HUES64 (cell line): ENCODE data around the gene L1CAM.

Experiments
- H3K27ac ChIP-seq: 2 replicates; pipeline ENCODE4 v1.7.0; 2013; ENCODE audit warnings: low read depth, low read length, inconsistent platforms
- H3K27me3 ChIP-seq: 2 replicates; pipeline ENCODE4 v1.6.1; 2013; ENCODE audit warnings: mild to moderate bottlenecking, low read length; ENCODE audit not compliant: insufficient read depth
- H3K36me3 ChIP-seq: 2 replicates; pipeline ENCODE4 v1.6.1; 2013; ENCODE audit warnings: mild to moderate bottlenecking, low read length; ENCODE audit not compliant: insufficient read depth
- H3K4me1 ChIP-seq: 2 replicates; pipeline ENCODE4 v1.6.1; 2013; ENCODE audit warnings: mild to moderate bottlenecking, low read length, moderate library complexity; ENCODE audit not compliant: insufficient read depth
- H3K4me3 ChIP-seq: 2 replicates; pipeline ENCODE4 v1.5.1; 2013; ENCODE audit warnings: mild to moderate bottlenecking, low read length, moderate library complexity
- H3K9ac ChIP-seq: 2 replicates; pipeline ENCODE4 v1.6.1; 2013; ENCODE audit warnings: mild to moderate bottlenecking, low read depth, low read length
- H3K9me3 ChIP-seq: 2 replicates; pipeline ENCODE4 v1.6.1; 2013; ENCODE audit warnings: low read depth, low read length; ENCODE audit not compliant: insufficient read depth
- WGBS: fragments of 150-250, 120-280 bp; methylation state at CpG from one replicate; pipeline ENCODE4 v1.1.7; 2013; ENCODE audit warnings: missing lambda C conversion rate; 5-methylcytosine and 5-hydroxymethylcytosine counted together

The L1CAM gene

DNA sequence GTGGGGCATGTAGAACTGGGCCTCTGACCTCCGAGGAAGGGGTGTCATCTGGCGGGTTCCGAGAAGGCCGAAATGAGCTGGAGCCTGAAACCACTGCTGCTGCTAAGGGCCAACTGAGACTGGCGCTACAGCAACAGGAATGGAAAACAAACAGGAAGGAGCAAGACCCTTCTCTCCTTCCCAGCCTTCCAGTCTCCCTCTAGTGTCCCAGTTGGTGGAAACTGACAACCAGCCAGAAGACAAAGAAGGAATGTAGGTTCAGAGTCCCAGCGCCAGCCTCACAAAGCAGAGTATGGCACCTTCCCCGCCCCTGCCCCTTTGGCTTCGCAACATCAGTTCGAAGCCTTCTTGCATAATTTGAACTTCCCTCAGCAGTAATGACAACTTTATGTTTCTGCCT lies 31.3 kb downstream of the L1CAM start:
- H3K4me1 ChIP-seq, result no peaks in the 10 kb centered on the region
- H3K27me3 ChIP-seq, result peaks cover 2% of the 10 kb centered on the region; the same call in 1 of the 2 replicates
- H3K9me3 ChIP-seq, result no peaks in the 10 kb centered on the region
- WGBS, result 85% methylated on average over 9 of the region's 9 CpGs
- H3K4me3 ChIP-seq, result no peak overlapping the region
- no peaks in the 10 kb centered on the region for H3K36me3 ChIP-seq
- H3K27ac ChIP-seq, result no peak overlapping the region
- H3K9ac ChIP-seq, result no peak overlapping the region

DNA sequence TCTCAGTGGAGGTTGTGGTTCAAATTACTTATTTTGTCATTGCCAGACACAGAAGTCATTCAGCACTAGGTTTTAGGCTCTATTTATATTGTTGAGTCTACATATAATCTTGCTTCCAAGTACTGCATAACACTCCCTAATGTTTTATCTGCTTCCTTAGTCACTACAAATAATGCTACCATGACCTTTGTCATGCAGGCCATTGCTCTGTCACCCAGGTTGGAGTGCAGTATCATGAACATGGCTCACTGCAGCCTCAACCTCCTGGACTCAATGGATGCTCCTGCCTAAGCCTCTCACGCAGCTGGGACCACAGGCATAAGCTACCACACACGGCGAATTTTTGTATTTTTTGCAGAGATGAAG lies 32.1 kb downstream of the L1CAM start:
- H3K4me3 ChIP-seq, result no peak overlapping the region
- peaks cover 2% of the 10 kb centered on the region; the same call in 1 of the 2 replicates for H3K27me3 ChIP-seq
- no peaks in the 10 kb centered on the region for H3K36me3 ChIP-seq
- H3K9me3 ChIP-seq, result no peaks in the 10 kb centered on the region
- H3K4me1 ChIP-seq, result peaks cover 6% of the 10 kb centered on the region; the same call in 1 of the 2 replicates
- whole genome bisulfite sequencing, result 95% methylated on average over 3 of the region's 3 CpGs
- no peak overlapping the region for H3K27ac ChIP-seq
- no peak overlapping the region for H3K9ac ChIP-seq

DNA sequence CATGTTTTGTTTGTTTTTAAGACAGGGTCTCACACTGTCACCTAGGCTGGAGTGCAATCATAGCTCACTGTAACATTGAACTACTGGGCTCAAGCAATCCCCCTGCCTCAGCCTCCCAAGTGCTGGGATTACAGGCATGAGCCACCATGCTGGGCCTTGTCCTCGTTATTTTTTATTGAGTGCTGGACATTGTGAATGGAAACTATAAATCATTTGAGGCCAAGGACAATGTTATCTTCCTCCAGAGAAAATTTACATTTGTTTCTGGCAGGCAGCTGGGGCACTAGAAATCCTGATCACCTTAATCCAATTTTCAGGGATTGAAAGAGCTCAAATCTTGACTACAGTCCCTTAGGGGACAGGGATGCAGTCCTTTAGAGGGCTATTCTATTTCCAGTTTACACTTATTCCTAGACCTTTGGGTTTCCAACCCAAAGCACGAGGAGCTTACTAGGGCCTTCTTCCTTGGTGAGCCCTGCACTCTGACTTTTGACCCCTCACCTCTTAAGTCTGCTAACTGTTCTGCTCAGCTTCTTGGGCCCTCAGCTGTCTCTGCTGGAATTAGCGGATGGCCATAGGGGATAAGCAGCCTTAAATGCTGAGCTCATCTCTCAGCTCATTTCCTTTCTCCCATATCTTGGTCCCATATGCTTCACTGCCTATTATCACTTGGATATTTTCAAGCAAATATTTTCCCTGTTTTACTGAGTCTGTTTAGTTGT lies 32.6 kb downstream of the L1CAM start:
- Histone ChIP-seq H3K27me3 (peaks cover 2% of the 10 kb centered on the region; the same call in 1 of the 2 replicates), H3K4me3 (no peak overlapping the region), H3K36me3 (no peaks in the 10 kb centered on the region), H3K9me3 (no peaks in the 10 kb centered on the region), H3K4me1 (peaks cover 6% of the 10 kb centered on the region; the same call in 1 of the 2 replicates), H3K9ac (no peak overlapping the region), H3K27ac (no peak overlapping the region)
- 93% methylated on average over 3 of the region's 3 CpGs for WGBS

DNA sequence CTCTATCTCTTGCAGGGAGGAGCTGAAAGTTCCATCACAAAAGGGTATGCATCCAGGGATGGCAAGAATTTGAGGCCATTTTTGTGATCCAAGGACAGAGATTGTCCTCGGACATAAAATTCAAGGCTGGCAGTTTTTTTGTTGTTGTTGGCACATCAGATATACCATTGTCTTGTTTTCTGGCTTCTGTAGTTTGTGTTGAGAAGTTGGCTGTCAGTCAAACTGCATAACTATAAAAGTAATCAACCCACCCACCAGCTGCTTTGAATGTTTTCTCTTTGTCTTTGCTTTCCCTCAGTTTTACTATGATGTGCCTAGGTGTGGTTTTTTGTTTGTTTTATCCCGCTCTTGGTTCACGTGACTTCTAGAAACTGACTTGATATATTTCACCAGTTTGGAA lies 34.0 kb downstream of the L1CAM start:
- 91% methylated on average over 3 of the region's 3 CpGs for WGBS
- Histone ChIP-seq H3K4me1 (peaks cover 12% of the 10 kb centered on the region), H3K9me3 (no peaks in the 10 kb centered on the region), H3K27me3 (peaks cover 2% of the 10 kb centered on the region; the same call in 1 of the 2 replicates), H3K27ac (no peak overlapping the region), H3K4me3 (no peak overlapping the region), H3K36me3 (no peaks in the 10 kb centered on the region), H3K9ac (no peak overlapping the region)

DNA sequence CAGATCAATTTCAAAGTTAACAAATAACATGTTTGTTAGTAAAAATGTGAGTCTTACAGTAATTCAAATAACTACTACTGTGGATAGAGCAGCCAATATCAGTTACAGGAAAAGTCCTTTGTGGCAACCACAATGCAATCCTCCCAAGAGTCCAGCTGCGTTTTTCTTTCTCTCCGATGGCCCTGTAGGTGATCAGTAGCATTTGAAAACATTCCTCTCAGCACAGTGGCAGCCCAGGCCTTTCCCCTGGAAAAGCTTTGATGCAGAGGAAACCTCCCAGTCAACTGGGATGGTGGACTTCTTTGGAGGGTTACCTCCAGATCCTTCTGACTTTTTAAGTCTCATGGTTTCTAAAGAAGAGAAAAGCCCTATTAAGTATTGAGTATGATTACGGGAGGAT lies 37.6 kb downstream of the L1CAM start:
- no peak overlapping the region for H3K4me3 ChIP-seq
- H3K9ac ChIP-seq, result no peak overlapping the region
- H3K9me3 ChIP-seq, result no peaks in the 10 kb centered on the region
- WGBS, result 7% methylated on average over 3 of the region's 3 CpGs
- peak overlapping the region; percentile 85 for H3K27ac ChIP-seq
- peaks cover 7% of the 10 kb centered on the region; the same call in 1 of the 2 replicates for H3K27me3 ChIP-seq
- peaks cover 37% of the 10 kb centered on the region for H3K4me1 ChIP-seq
- no peaks in the 10 kb centered on the region for H3K36me3 ChIP-seq

DNA sequence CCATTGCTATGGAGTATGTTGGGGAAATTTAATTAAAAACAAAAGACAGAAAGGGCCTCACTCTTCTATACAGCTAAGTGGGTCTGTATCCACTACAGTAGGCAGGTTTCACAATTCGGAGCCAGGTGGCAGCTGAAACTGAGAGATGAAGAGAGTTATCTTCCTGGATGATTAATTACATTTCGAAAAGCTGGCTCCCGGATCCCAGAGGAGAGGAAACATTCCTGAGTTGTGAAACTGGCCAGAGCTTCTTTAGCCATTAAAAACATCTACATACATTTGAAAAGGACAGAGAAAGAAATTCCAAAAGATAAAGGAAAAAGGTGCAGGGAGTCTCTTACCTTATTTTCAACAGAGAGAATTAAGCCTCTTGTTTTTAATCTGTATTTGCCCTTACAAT lies 40.1 kb downstream of the L1CAM start:
- peaks cover 5% of the 10 kb centered on the region; the same call in 1 of the 2 replicates for H3K27me3 ChIP-seq
- H3K9me3 ChIP-seq, result no peaks in the 10 kb centered on the region
- peak overlapping the region; percentile 27 for H3K4me3 ChIP-seq
- H3K27ac ChIP-seq, result peak overlapping the region; percentile 90
- WGBS, result 3% methylated on average over 3 of the region's 3 CpGs
- no peaks in the 10 kb centered on the region for H3K36me3 ChIP-seq
- H3K4me1 ChIP-seq, result peaks cover 47% of the 10 kb centered on the region
- H3K9ac ChIP-seq, result peak overlapping the region; percentile 61; the same call in 1 of the 2 replicates

DNA sequence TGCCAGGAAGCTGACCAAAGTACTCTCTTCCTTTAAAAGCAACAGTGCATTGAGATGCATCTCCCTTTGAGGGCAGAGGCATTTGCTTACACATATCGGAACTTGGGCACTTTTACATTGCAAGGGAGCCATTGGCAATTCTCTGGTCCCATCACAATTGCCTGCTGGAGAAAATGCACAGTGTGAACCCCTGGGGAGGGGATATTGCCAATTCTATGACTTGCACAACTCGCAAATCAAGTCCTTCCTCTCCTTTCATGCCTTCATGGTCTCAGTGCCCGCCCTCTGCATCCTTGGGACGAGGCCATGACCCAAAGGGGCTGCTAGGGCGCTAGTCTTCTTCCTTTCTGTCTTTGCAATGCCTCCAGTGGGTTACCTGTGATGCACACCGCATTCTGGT lies 40.8 kb downstream of the L1CAM start:
- Histone ChIP-seq H3K4me3 (peak overlapping the region; percentile 27; the same call in 1 of the 2 replicates), H3K9me3 (no peaks in the 10 kb centered on the region), H3K36me3 (no peaks in the 10 kb centered on the region), H3K27ac (peak overlapping the region; percentile 90), H3K9ac (peak overlapping the region; percentile 3; the same call in 1 of the 2 replicates), H3K27me3 (peaks cover 5% of the 10 kb centered on the region; the same call in 1 of the 2 replicates), H3K4me1 (peaks cover 47% of the 10 kb centered on the region)
- 3% methylated on average over 5 of the region's 6 CpGs for WGBS

DNA sequence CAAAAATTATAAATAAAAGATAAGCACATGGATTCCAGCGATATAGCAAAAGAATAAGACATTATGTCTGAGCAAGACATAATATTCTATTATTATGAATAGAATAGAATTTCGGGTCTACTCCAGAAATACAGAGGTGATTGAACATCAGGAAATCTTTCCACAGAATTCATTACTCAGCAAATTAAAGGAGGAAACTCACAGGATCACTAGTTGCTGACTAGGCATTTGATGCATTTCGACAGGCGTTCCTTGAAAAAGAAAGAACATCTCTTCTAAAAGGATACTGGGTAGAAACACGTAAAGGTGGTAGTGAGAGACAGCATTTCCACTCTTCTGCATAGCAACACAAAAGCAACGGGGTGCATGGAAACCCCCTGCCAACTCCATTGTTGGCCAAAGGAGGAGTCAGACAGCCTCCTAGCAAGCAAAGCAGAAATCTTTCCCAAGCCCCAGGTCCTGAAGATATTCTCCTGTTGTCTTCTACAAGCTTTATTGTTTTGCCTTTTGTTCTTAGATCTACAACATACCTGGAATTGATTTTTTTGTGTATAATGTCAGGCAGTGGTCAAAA lies 41.4 kb downstream of the L1CAM start:
- Histone ChIP-seq H3K36me3 (no peaks in the 10 kb centered on the region), H3K27ac (peak overlapping the region; percentile 90), H3K9ac (peak overlapping the region; percentile 3; the same call in 1 of the 2 replicates), H3K27me3 (peaks cover 5% of the 10 kb centered on the region; the same call in 1 of the 2 replicates), H3K4me1 (peaks cover 47% of the 10 kb centered on the region), H3K9me3 (no peaks in the 10 kb centered on the region), H3K4me3 (peak overlapping the region; percentile 36)
- 3% methylated on average over 3 of the region's 6 CpGs for WGBS

DNA sequence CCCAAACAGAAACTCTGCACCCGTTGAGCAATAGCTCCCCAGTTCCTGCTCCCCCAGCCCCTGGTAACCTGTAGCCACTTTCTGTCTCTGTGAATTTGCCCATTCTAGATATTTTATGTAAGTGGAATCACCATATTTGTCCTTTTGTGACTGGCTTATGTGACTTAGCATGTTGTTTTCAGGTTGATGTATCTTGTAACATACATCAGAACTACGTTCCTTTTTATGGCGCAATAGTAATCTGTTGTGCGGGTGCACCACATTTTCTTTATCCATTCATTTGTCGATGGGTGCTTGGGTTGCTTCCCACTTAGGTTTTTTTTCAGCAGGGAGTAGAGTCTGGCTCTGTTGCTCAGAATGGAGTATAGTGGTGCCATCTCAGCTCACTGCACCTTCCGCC lies 49.1 kb downstream of the L1CAM start:
- H3K27me3 ChIP-seq, result peaks cover 6% of the 10 kb centered on the region; the same call in 1 of the 2 replicates
- H3K27ac ChIP-seq, result no peak overlapping the region
- H3K4me3 ChIP-seq, result no peak overlapping the region
- H3K4me1 ChIP-seq, result peaks cover 10% of the 10 kb centered on the region; the same call in 1 of the 2 replicates
- WGBS, result 97% methylated on average over 6 of the region's 6 CpGs
- no peaks in the 10 kb centered on the region for H3K9me3 ChIP-seq
- no peaks in the 10 kb centered on the region for H3K36me3 ChIP-seq
- no peak overlapping the region for H3K9ac ChIP-seq

DNA sequence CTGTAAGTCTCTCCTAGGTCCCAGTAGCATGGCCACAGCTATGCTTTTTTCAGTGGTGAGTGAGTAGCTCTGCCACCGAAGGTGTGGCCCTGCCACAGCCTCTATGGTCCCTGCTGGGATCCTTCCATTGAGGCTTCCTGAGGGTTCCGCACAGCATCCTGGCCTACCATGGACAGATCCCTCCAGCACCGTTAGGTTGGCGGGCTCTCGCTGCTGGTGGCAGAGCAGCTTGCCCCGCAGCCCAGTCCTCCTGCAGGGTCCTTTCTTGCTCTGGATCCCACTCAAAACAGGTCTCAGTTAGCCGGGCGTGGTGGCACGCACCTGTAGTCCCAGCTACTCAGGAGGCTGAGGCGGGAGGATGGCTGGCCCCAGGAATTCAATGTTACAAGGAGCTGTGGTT lies 53.2 kb downstream of the L1CAM start:
- Histone ChIP-seq H3K27me3 (peaks cover 35% of the 10 kb centered on the region; the same call in 1 of the 2 replicates), H3K4me3 (no peak overlapping the region), H3K36me3 (no peaks in the 10 kb centered on the region), H3K9ac (no peak overlapping the region), H3K27ac (no peak overlapping the region), H3K9me3 (no peaks in the 10 kb centered on the region), H3K4me1 (0 out of 2 replicates have a peak, but pooled peaks cover 3% of the 10 kb centered on the region)
- WGBS, result 80% methylated on average over 10 of the region's 10 CpGs

DNA sequence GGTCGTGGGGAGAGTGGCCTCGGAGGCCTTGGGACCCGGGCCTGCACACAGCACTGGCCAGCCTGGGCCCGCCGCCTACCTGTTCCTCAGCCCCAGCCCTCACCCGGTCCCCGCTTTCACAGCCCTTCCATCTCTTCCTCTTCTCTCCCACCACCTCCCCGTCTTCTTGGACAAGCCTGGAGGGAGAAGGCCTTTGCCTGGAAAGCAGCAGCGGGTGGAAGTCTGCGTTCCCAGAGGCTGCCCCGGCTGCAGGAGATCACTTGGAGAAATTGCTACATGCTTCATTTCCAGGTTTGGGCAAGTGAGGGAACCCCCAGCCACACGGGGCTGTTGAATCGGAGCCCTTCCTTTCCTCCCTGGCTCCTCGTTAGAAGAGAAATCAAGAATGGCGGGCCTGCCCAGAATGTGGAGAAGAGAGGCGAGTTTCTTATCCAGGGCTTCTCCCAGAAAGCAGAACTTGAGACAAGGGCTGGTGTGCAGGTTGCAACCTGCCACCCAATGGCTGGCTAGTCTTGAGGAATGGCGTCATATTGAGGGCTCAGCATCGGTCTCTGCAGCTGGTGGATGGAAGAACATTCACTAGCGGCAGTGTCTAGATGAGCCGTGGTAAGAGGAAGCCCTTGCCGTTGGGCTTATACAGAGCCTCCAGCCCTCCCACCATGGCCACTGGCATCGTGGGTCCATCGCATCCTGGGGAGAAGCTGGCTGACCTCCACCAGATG lies 54.4 kb downstream of the L1CAM start:
- no peaks in the 10 kb centered on the region for H3K36me3 ChIP-seq
- H3K4me3 ChIP-seq, result peak overlapping the region; percentile 53
- 66% methylated on average over 21 of the region's 23 CpGs for WGBS
- H3K27ac ChIP-seq, result no peak overlapping the region
- H3K9ac ChIP-seq, result no peak overlapping the region
- H3K27me3 ChIP-seq, result peaks cover 39% of the 10 kb centered on the region; the same call in 1 of the 2 replicates
- H3K9me3 ChIP-seq, result no peaks in the 10 kb centered on the region
- peaks cover 13% of the 10 kb centered on the region for H3K4me1 ChIP-seq
